ENCODE measurements around the gene IRS1. TPM values are rescaled to one million over a fixed set of nuclear protein-coding genes. Genes with fewer than 3 reads are reported as not detected.

Gene IRS1, protein sequence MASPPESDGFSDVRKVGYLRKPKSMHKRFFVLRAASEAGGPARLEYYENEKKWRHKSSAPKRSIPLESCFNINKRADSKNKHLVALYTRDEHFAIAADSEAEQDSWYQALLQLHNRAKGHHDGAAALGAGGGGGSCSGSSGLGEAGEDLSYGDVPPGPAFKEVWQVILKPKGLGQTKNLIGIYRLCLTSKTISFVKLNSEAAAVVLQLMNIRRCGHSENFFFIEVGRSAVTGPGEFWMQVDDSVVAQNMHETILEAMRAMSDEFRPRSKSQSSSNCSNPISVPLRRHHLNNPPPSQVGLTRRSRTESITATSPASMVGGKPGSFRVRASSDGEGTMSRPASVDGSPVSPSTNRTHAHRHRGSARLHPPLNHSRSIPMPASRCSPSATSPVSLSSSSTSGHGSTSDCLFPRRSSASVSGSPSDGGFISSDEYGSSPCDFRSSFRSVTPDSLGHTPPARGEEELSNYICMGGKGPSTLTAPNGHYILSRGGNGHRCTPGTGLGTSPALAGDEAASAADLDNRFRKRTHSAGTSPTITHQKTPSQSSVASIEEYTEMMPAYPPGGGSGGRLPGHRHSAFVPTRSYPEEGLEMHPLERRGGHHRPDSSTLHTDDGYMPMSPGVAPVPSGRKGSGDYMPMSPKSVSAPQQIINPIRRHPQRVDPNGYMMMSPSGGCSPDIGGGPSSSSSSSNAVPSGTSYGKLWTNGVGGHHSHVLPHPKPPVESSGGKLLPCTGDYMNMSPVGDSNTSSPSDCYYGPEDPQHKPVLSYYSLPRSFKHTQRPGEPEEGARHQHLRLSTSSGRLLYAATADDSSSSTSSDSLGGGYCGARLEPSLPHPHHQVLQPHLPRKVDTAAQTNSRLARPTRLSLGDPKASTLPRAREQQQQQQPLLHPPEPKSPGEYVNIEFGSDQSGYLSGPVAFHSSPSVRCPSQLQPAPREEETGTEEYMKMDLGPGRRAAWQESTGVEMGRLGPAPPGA (N-terminal part only)
- total RNA-seq: 25.4 TPM

GRCh38 chr2:226799211-226799975 lies at the start of gene IRS1:
IRS1 (minus strand) TSS chr2:226799820; CDS start chr2:226798738, 1,082 bp downstream.

DNA sequence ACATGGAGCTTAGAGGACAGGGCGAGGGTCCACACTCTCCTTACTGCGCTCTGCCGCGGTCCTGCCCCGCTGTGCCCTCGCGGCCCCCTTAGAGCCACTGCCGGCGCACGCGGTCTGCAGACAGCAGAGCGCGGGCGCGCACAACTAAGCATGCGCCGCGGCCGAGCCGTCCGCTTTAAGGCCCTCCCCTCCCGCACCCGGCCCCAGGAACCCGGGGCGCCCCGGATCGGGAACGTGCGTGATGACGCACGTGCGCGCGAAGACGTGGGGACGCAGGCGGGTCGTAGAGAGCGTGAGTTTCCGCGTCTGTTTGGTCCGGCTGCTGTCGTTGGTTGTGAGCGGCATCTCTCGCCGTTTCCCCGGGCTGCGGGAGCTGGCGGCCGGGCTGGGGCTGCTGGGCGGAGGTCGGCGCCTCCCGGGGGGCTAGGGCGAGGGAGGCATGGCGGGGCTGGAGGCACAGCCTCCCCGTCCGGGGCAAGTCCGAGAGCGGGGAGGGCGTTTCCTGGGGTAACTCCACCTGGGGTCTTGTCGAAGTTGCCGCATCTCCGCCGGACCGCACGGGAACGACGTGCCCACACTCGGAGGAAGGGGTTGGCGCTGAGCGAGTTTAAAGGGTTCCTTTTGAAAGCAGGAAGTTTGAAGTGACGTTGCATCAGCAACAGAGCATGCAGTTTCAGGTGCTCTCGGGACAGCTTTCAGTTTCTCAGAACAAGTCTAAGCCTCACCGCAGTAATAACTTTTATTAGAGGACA lies 36.4 kb upstream of the IRS1 start, which contains the start of gene RHBDD1:
RHBDD1 (plus strand) TSS at position 259 of the 752 bp plus-strand sequence. CDS start 28,640 bp downstream, outside the sequence.

Other genes with a start within 250 kb of the IRS1 start
- 48.9 TPM for gene RHBDD1, start 36.2 kb upstream of the IRS1 start, total RNA-seq

Data from metanephros (tissue), 1 donor.